Regular cardiac myocyte (primary cell): ENCODE results near the gene MROH9. TPM values are rescaled to one million over a fixed set of nuclear protein-coding genes. Genes with fewer than 3 reads are reported as not detected.

ENCODE experiments used
- total RNA-seq: library from RNA; depleted of rRNA; stranded (reverse); fragments of >200 nt; gene quantifications from 2 replicates; pipeline ENCODE4 v1.2.3, GENCODE V29; 2014

The MROH9 gene, protein sequence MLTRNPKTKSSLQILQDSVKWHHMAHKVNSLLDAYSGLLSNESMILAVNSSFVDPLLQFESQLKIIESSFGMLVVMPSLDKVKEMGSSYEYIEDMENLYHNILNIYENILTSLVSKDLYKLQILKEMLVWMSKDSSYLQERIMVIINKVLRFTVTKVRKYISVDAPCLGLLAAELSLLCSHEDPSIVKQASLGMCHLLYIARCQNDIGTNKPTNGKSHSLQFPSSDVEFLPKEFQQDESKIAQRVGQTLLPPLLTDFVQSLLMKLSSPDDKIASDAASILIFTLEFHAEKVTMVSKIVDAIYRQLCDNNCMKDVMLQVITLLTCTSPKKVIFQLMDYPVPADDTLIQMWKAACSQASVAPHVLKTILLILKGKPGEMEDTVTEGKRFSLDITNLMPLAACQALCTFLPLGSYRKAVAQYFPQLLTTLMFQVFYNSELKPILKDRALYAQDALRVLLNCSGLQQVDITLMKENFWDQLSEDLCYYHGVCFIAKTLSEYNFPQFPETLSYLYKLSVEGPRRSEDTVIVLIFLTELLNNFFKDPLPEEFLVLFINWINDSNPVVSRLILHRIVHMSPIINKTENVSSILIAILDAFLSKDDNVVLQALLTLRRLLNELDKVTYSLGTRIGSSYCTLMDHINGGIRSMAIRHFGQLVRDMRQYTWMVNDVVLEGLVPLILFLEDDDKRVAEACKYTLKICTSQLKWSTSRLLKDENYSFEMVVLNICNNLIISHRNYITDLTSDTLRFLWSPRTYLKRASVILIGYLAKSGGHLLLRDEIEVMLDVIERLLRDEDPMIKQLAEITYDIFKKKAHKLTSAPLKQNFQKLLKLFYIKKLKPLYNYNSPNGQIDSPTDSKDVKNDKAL
- total RNA-seq: 0.38 and 0.85 TPM in 2 replicates

DNA sequence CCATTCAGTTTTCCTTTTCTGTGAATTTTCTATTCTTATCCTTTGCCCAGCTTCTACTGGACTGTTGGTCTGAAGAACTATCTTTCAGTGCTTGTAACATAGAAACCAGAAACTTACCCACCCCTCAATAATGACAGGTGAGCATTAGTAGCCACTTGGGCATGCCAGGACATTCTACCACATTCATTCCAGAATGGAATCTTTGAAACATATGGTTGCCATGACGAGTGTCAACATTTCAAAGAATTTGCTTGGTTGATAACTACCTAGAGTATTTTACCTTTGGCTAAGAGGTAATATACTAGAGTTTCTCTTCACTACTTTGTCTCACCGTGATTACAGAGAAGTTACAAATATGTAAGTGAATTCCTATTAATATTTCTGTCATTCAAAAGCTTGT lies at the start of gene MROH9:
Gene MROH9 (plus strand): TSS at position 304 of the 400 bp plus-strand sequence. CDS start 10,023 bp downstream, outside the sequence.

DNA sequence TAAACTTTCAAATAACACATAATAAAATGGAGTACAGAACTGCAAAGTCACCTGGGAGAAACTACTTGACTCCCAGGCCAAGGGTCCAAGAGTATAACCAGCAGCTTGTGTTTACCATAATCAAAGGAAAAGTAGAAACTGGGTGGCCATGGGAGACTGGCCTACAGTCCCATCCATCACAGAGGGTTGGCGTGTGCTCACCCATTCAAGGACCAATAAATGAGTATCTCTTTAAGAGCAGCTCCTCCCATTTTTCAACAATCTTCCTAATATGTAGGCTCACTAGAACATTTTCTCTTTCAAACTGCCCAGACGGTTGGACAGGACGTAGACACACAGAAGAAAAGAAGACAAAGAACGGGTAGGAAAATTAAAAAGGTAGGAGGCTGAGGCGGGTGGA lies 155.3 kb downstream of the MROH9 start, which contains the start of gene FMO3:
Gene FMO3 (plus strand): TSS at position 302 of the 400 bp plus-strand sequence. CDS start 1,754 bp downstream, outside the sequence.

Other genes with a start within 250 kb of the MROH9 start
- gene FMO3, start 155.4 kb downstream of the MROH9 start, total RNA-seq: 0.38 and 12.1 TPM in 2 replicates
- gene FMO2, start 249.8 kb downstream of the MROH9 start, total RNA-seq: 1.3 and 27.9 TPM in 2 replicates